NCI-H2196 treated with DMSO at 0.1 percent for 48 hours (cell line): ENCODE data around the gene CA7.

Experiments
- DNase-seq: peaks from one replicate; lab custom pipeline; 2025; ENCODE audit not compliant: unreplicated experiment; lab: John Stamatoyannopoulos, UW

CA7 gene

GRCh38 chr16:66844342-66845079 lies at the start of gene CA7:
TSS of gene CA7 (plus strand) at chr16:66844414. CDS start at chr16:66844488, 74 bp downstream.
- no peak for DNase-seq

DNA sequence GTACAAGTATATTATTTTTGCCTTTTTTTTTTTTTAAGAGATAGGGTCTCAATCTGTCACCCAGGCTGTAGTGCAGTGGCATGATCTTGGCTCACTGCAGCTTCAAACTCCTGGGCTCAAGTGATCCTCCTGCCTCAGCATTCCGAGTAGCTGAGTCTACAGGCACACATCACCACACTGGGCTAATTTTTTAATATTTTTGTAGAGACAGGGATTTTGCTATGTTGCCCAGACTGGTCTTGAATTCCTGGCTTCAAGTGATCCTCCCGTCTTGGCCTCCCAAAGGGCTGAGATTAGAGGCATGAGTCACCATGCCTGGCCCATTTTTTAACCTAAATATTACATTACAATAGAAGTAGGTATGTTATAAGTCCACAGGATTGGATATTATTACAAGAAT lies 46.1 kb upstream of the CA7 start:
- no peak for DNase-seq

- DNase-seq: no peak
These were observed 43.4 kb upstream of the CA7 start for GRCh38 chr16:66800856-66801255.

DNA sequence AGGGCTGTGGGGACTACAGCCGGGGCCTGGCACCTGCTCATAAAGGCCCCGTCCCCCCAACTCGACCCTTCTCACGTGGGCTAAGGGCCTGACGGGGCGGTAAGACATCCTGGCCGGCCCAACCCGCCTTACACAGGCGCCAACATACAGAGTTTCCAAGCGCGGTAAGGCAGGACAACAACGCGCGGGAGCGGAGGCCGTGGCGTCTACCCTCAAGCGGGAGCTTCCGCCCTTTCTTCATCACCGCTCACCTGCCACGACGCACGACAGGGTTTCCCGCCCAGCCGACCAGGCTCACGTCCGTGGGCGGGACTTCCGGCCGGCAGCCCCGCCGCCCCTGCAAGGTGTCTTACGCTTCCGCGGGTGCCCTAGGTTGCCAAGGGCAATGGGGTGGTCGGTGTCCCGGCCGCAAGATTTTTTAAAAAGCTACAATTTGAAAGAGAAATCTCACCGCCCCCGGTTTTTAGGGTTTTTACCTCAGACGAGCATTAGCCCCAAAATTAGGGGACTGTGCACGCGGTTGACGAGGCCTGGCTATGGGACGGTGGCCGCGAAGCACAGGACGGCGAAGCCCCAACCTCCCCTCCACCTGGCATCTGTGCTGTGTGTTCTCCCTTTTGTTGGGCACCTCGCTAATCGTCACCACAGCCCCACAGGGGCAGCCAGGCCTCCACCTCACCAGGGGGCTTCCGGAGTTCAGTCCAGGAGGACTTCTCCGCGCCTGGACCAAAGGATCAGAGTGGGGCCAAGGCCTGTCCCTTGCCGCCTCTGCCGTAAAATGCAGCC lies 42.7 kb upstream of the CA7 start, which contains the start of gene TERB1:
Gene TERB1, minus strand, starts transcription at position 265 of the 786 bp plus-strand sequence. CDS start 4,786 bp downstream, outside the sequence.
- DNase-seq: no peak

DNA sequence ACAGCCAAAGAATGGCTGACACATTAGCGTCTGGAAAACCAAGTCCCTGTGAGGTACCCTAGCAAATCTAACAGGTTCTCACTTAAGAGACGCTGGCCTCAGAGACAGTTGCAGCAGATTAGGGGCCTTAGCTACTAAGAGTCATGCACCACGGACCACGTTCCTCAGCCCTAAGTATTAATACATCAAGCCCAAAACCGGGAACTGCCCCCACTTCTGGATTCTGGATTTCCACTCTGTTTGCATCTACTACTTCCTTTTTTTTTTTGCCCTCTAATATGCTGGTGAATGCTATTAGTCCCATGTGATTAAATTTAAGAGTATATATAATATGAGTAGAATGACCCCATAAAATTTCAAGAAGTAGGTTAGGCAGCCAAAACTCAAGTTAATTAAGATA lies 42.1 kb upstream of the CA7 start:
- no peak for DNase-seq

DNA sequence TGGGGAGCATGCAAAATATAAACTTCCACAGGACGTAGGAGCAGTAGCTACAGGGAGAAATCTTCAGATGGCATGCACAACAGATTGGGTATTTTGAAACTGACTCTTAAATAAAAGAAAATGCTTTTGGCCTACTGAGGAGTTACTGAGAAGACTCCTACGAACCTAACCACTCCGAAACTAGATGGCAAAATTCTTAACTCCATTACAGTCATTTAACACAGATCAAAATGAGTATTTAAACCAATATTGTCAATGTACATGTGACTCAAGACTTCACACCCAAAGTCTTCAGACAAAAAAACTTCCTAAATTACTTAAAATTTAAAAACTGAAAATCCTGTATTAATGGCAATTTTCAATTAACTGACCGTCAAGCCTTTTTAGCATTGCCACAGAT lies 34.4 kb upstream of the CA7 start:
- no peak for DNase-seq

- DNase-seq: no peak
These were observed 33.8 kb upstream of the CA7 start for GRCh38 chr16:66810391-66810790.

GRCh38 chr16:66811043-66811442 lies 33.2 kb upstream of the CA7 start:
- no peak for DNase-seq

- DNase-seq: no peak
These were observed 29.5 kb upstream of the CA7 start for GRCh38 chr16:66814734-66815133.

DNA sequence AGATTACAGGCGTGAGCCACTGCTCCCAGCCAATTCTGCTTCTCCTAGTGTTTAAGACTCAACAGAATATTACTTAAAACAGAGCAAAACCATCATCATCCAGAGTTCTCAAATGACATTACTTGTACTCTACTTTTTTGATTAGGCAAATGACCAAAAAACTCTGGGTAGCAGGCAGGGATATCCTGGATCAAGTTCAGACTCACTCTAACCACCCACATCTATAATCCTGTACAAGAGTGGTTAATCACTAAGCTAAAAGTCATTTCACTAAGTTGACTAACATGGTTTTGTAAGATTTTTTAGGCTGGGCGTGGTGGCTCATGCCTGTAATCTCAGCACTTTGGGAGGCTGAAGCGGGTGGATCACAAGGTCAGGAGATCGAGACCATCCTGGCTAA lies 20.2 kb upstream of the CA7 start:
- DNase-seq: no peak

GRCh38 chr16:66830422-66831404 lies 13.5 kb upstream of the CA7 start, which contains the start of gene NAE1:
TSS of gene NAE1 (minus strand) at chr16:66830976. CDS start at chr16:66830899, 77 bp downstream.
- DNase-seq: peak; percentile 33

DNA sequence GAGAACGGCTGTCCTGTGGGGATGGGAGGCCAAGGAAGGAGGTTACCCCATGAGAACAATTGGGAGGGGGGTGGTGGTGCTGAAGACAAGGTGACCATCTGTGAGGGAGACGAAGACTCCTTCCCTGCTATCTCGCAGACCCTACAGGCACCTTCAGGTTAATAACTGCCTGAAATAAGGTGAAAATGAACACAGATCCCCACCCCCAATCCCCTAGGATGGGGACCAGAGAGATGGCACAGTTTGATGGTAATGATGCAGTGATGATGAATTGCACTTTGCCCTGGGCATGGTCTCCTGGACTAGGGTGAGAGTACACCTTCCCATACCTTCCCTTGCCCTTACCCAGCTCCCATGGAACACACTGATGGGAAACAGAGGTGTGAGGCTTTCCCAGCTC lies 12.0 kb upstream of the CA7 start:
- DNase-seq: no peak

- DNase-seq: no peak
These were observed 11.4 kb upstream of the CA7 start for GRCh38 chr16:66832661-66833305.

GRCh38 chr16:66834746-66835145 lies 9.5 kb upstream of the CA7 start:
- DNase-seq: no peak

DNA sequence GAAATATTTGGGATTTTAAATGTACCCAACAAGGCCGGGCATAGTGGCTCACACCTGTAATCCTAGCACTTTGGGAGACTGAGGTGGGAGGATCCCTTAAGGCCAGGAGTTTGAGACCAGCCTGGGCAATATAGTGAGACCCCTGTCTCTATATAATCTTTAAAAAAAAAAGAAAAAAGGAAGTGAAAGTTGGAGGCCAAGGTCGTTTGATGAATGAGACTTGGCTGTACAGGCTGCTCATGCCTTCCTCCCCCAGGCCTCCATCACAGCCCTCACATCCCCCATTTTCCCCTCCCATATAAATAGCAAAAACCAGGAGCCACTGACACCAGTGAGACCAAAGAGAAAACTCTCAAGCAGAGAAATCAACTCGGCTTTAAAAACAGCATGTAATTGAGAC lies 3.3 kb upstream of the CA7 start:
- no peak for DNase-seq

DNA sequence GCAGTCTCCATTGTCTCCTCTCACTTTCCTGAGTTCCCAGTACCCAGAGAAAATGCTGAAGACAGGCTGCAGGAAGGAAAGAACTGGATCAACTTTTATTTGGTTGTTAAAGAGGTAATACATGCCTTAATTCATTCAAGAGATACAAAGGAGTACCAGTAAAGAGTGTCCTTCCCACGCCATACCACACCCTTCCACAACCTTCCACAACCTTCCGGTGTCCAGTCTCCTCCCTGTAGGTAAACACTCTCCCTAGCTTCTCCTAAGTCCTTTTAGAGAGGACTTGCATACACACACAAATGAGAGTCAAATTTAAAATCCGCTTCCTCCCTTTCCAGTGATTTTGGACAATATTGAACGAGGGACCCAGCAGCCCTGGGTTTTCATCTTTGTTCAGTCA lies 2.8 kb upstream of the CA7 start:
- no peak for DNase-seq

DNA sequence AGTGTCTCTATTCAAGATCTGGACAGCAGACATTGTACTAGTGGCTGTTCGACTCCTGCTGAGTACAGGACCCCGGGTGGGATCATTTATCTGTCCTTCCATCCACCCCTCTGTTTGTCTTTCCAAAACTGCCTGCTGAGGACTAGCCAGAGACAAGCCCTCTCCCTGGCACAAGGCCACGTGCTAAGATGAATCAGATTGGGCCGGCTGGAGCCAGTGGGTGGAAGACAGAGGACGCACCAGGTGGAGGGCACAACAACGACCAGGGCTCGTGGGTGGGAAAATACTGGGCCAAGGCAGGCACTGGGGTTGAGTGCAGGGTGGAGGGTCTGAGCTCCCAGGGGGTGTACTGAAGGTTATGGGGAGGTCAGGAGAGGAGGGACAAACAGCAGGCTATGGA lies 1.4 kb upstream of the CA7 start:
- peak; percentile 5 for DNase-seq

DNA sequence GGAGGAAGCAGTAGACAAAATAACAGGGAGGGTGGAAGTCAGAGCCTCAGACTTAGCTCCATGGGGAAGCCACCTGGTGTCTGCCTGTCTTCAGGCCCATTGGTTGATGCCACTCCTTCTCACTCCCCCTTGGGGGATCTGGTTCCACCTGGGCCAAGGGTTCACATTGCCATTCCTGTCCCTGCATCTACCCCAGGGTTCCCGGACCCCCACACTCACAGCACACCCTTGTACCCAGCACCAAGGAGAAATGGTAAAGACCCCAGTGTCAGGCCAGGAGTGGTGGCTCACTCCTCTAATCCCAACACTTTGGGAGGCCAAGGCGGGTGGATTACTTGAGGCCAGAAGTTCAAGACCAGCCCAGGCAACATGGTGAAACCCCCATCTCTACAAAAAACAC lies 1.0 kb upstream of the CA7 start:
- no peak for DNase-seq

DNA sequence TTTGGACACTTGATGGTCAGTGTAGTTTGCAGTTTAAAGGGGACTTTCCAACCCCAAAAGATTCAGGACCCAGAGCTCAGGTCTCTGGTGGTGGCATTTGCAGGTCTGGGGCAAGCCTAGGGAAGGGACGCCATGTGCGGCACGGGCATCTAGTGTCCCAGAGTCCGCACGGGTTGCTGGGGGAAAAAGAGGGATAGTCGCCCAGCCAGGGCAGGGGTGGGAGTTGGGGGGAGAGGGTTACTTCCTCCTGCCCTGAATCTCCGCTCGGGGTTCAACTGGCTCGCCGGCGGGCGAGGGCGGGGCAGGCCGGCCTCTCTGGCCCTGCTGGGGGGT lies 239 bp upstream of the CA7 start:
- no peak for DNase-seq

GRCh38 chr16:66845080-66845410 lies 831 bp downstream of the CA7 start:
- DNase-seq: no peak

DNA sequence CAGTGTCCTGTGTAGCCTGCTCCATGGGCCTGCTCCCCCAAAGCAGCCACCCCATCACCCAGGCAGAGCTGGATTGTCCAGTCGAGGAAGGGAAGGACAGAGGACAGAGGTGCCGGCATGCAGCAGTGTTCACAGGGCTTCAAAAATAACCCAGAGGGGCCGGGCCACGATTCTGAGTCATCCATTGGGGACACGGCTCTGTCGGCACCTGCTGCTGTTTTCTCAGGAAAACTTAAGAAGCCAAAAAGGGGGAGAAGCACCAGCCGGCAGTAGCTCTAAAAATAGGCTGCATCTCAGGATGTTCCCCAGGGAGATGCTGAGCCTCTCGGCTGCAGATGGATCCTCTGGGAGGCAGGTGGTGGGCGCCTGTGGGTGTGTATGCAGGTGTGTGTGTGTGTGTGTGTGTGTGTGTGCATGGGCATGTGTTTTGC lies 1.6 kb downstream of the CA7 start:
- DNase-seq: no peak
